K562 (cell line): ENCODE results near the gene FBXL13. TPM values are rescaled to one million over a fixed set of nuclear protein-coding genes. Genes with fewer than 3 reads are reported as not detected.

Experiments used
- ATAC-seq: fragments of 200-7000 bp; cut with Tn5 transposase; 3 replicates; pipeline ENCODE4 v1.9.1; 2020; ENCODE audit warnings: moderate library complexity
- BruUV-seq: library from RNA; stranded (reverse); fragments of 400-500 nt; replicated peaks from 2 replicates; lab custom pipeline; 2021; lab: Mats Ljungman, UMichigan
- CTCF ChIA-PET: fragments of 300-600 bp; formaldehyde crosslinking; extraction: SDS; loops from one replicate; lab custom pipeline; 2021; ENCODE audit warnings: low intra/inter-chr PET ratio; lab: Yijun Ruan, JAX
- POLR2A ChIA-PET: fragments of 300-600, 350-650 bp; sonication (Branson Sonifier 250); formaldehyde crosslinking; extraction: SDS; loops from one replicate; lab custom pipeline; 2021; ENCODE audit warnings: antibody characterized with exemption, inconsistent platforms; lab: Yijun Ruan, JAX
- DNase-seq, 4 experiments: peaks; one replicate each; pipeline versions ENCODE4 v3.0.0 to v3.0.0-alpha.2; 2011 to 2018; ENCODE audit warnings: low spot score in 3 of 4, mixed read lengths in 3 of 4; ENCODE audit errors: extremely low read depth in 1 of 4
- FAIRE-seq: peaks from 2 replicates; lab custom pipeline; 2011; peaks lifted over from hg19 to GRCh38; lab: Jason Lieb, UNC
- H2AFZ ChIP-seq: 2 replicates; pipeline ENCODE4 v1.6.0; 2011; ENCODE audit warnings: low read depth, low read length, control low read depth, inconsistent platforms
- H3K27ac ChIP-seq: fragments of 200-600 bp; 3 replicates; pipeline ENCODE4 v1.8.0; 2011; ENCODE audit warnings: low read depth, mild to moderate bottlenecking, control low read depth, inconsistent platforms, low read length, moderate library complexity, mixed read lengths; ENCODE audit errors: extremely low read depth
- H3K27me3 ChIP-seq, 2 experiments: fragments of 300-600 bp in 1 of 2; 2 replicates in 1 of 2; 3 replicates in 1 of 2; pipeline versions ENCODE4 v1.6.0 to v1.8.0; 2011; ENCODE audit warnings: inconsistent platforms in 2 of 2, low read length in 2 of 2, mild to moderate bottlenecking in 1 of 2, mixed read lengths in 1 of 2, moderate library complexity in 1 of 2; ENCODE audit not compliant: control insufficient read depth in 2 of 2, insufficient read depth in 2 of 2
- H3K36me3 ChIP-seq: fragments of 300-600 bp; 3 replicates; pipeline ENCODE4 v1.8.0; 2011; ENCODE audit warnings: mild to moderate bottlenecking, low read length, inconsistent platforms; ENCODE audit not compliant: control insufficient read depth, insufficient read depth
- H3K4me1 ChIP-seq, 2 experiments: fragments of 200-600 bp in 1 of 2; replicated peaks in 1 of 2; 2 replicates in 1 of 2; 3 replicates in 1 of 2; pipeline versions ENCODE4 v1.5.1 to v1.8.0; 2011; ENCODE audit warnings: inconsistent platforms in 2 of 2, low read length in 2 of 2, mild to moderate bottlenecking in 1 of 2, mixed read lengths in 1 of 2, moderate library complexity in 1 of 2; ENCODE audit not compliant: control insufficient read depth in 2 of 2, insufficient read depth in 2 of 2
- H3K4me2 ChIP-seq: 2 replicates; pipeline ENCODE4 v1.6.1; 2011; ENCODE audit warnings: low read length, control low read depth, inconsistent platforms, mixed read lengths; ENCODE audit not compliant: insufficient read depth
- H3K4me3 ChIP-seq: fragments of 200-600 bp; sonication (generic), shearing (Covaris generic); 2 replicates; pipeline ENCODE4 v1.5.1; 2016; ENCODE audit warnings: control low read depth, inconsistent platforms
- H3K79me2 ChIP-seq: fragments of 200-600 bp; 3 replicates; pipeline ENCODE4 v1.8.0; 2011; ENCODE audit warnings: low read length, inconsistent platforms; ENCODE audit not compliant: control insufficient read depth, insufficient read depth
- H3K9ac ChIP-seq, 2 experiments: 2 replicates each; pipeline versions ENCODE4 v1.6.0 to v1.6.1; 2011; ENCODE audit warnings: low read depth in 2 of 2, low read length in 2 of 2, control low read depth in 1 of 2, inconsistent platforms in 1 of 2, mild to moderate bottlenecking in 1 of 2, mixed read lengths in 1 of 2; ENCODE audit not compliant: insufficient read depth in 1 of 2
- H3K9me1 ChIP-seq: one replicate; pipeline ENCODE4 v1.6.0; 2011; ENCODE audit warnings: inconsistent platforms, mild to moderate bottlenecking, low read length, moderate library complexity; ENCODE audit not compliant: control insufficient read depth, insufficient read depth
- H3K9me3 ChIP-seq: replicated peaks from 2 replicates; pipeline ENCODE4 v1.5.1; 2011; ENCODE audit warnings: low read depth, low read length, inconsistent platforms; ENCODE audit not compliant: control insufficient read depth, insufficient read depth
- H4K20me1 ChIP-seq: replicated peaks from 2 replicates; pipeline ENCODE4 v1.6.1; 2011; ENCODE audit warnings: low read length, inconsistent platforms, mixed read lengths; ENCODE audit not compliant: control insufficient read depth, insufficient read depth
- FOXA1 ChIP-seq: fragments of 450-650 bp; IDR thresholded peaks from 2 replicates; pipeline ENCODE4 v1.6.1; 2016; ENCODE audit warnings: mild to moderate bottlenecking, borderline replicate concordance
- JUNB ChIP-seq: fragments of 450-650 bp; formaldehyde crosslinking; conservative IDR thresholded peaks from 2 replicates; pipeline ENCODE4 v1.4.0; 2020; ENCODE audit warnings: mild to moderate bottlenecking
- MBD2 ChIP-seq: sonication (generic); IDR thresholded peaks from 2 replicates; pipeline ENCODE4 v1.6.1; 2016; ENCODE audit warnings: low read depth, borderline replicate concordance
- RBFOX2 ChIP-seq: fragments of 200-400 bp; formaldehyde crosslinking; IDR thresholded peaks from 2 replicates; pipeline ENCODE4 v1.6.1; 2017; ENCODE audit warnings: low read depth, mild to moderate bottlenecking, low read length, moderate library complexity
- SMC3 ChIP-seq: conservative IDR thresholded peaks from 2 replicates; pipeline ENCODE4 v1.6.1; 2011; ENCODE audit warnings: low read depth, low read length, improper control_type of control experiment; ENCODE audit not compliant: insufficient read depth
- ZNF253 ChIP-seq: fragments of 250-450 bp; sonication (Bioruptor Pico); conservative IDR thresholded peaks from 2 replicates; pipeline ENCODE4 v1.6.1; 2021; ENCODE audit warnings: mild to moderate bottlenecking
- ZNF3 ChIP-seq: fragments of 250-450 bp; sonication (Bioruptor Pico); IDR thresholded peaks from 2 replicates; pipeline ENCODE4 v1.5.0; 2021; ENCODE audit warnings: mild to moderate bottlenecking, moderate library complexity
- ZNF347 ChIP-seq: fragments of 450-650 bp; formaldehyde crosslinking; IDR thresholded peaks from 2 replicates; pipeline ENCODE4 v1.4.0; 2020; ENCODE audit warnings: low read depth, mild to moderate bottlenecking, moderate library complexity
- ZNF444 ChIP-seq: fragments of 250-450 bp; sonication (Bioruptor Pico); IDR thresholded peaks from 2 replicates; pipeline ENCODE4 v1.4.0; 2020; ENCODE audit warnings: mild to moderate bottlenecking, moderate library complexity
- WGBS: fragments of 100-300 bp; shearing (Covaris generic); methylation state at CpG from one replicate; pipeline ENCODE4 v1.1.6; 2016; ENCODE audit warnings: low coverage, mixed read lengths; ENCODE audit not compliant: insufficient coverage; ENCODE audit errors: missing lambda C conversion rate; 5-methylcytosine and 5-hydroxymethylcytosine counted together
- in situ Hi-C: fragments of 300-500 bp; cut with MboI; formaldehyde crosslinking; loops from 4 replicates; pipeline ENCODE4 v1.15.0; 2018; ENCODE audit warnings: inconsistent platforms, mixed read lengths
- intact Hi-C: fragments of 100-400 bp; cut with micrococcal nuclease; formaldehyde crosslinking; loops from 2 replicates; pipeline ENCODE4 v1.14.2; 2022
- polyA plus RNA-seq, 8 experiments: library from polyadenylated mRNA; depleted of rRNA in 4 of 8; stranded (reverse) in 5 of 8; unstranded in 3 of 8; fragments of >200 nt; fragmentation: Nextera tagmentation in 2 of 8; fragmentation: Illumina TruSeq in 1 of 8; extraction: Ambion mirVana in 2 of 8; extraction: Trizol in 1 of 8; gene quantifications; 2 replicates each; pipeline versions ENCODE4 v1.2.1 to v1.2.3, GENCODE V29; 2011 to 2014; ENCODE audit warnings: inconsistent platforms in 1 of 8, missing spikeins in 1 of 8
- total RNA-seq, 7 experiments: library from RNA; depleted of rRNA in 6 of 7; stranded (reverse); fragments of >200 nt in 6 of 7; fragmentation: Illumina TruSeq in 2 of 7; extraction: Trizol in 2 of 7; gene quantifications; 2 replicates each; pipeline versions ENCODE4 v1.2.1 to v1.2.3, GENCODE V29; 2011 to 2021; ENCODE audit warnings: low replicate concordance in 1 of 7

FBXL13 gene
- total and polyA plus RNA-seq, 9 of the 15 experiments (the other 6 are each of a cell fraction or from before 2014, with no cell fraction given): 16.3 to 55.0 (median 25.4) TPM

GRCh38 chr7:102813191-102814024 is 261.2 kb downstream of the FBXL13 start:
- no peaks in the 10 kb centered on the region for H3K27me3 ChIP-seq
- TF ChIP-seq SMC3: no peak
- no peak for TF ChIP-seq FOXA1
- TF ChIP-seq JUNB (CRISPR knock-in tag): no peak
- no peak for TF ChIP-seq ZNF253
- TF ChIP-seq ZNF347 (CRISPR knock-in tag): no peak
- TF ChIP-seq ZNF444 (CRISPR knock-in tag): no peak
- TF ChIP-seq RBFOX2: no peak
- TF ChIP-seq ZNF3 (CRISPR knock-in tag): no peak
- TF ChIP-seq MBD2: no peak
- TF ChIP-seq, all 486 proteins: peak for 0
- no TSS peak for BruUV-seq
- intact Hi-C loops (no loop called here), in situ Hi-C loops (no loop called here)
- CTCF ChIA-PET: no interaction called here
- DNase-seq: no peak
- no peak for FAIRE-seq
- H4K20me1 ChIP-seq: no peaks in the 10 kb centered on the region
- H3K79me2 ChIP-seq: no peaks in the 10 kb centered on the region
- H3K9me1 ChIP-seq: no peaks in the 10 kb centered on the region
- H3K4me1 ChIP-seq: no peaks in the 10 kb centered on the region
- no peak overlapping the region for H3K27ac ChIP-seq
- H2AFZ ChIP-seq: no peak overlapping the region
- ATAC-seq: no peak
- H3K4me3 ChIP-seq: no peak overlapping the region
- peaks cover 73% of the 10 kb centered on the region for H3K36me3 ChIP-seq
- no peaks in the 10 kb centered on the region for H3K9me3 ChIP-seq
- no peak overlapping the region for H3K9ac ChIP-seq
- WGBS: 74% methylated on average over 2 of the region's 2 CpGs
- no peak overlapping the region for H3K4me2 ChIP-seq
- POLR2A ChIA-PET: interaction anchor here (0.7 kb wide), 1 partner anchor 15 kb away, joined by 4 read pairs; no protein-coding TSS in a partner anchor
